Loucy (cell line): Measurements from ENCODE around the gene KIF20B.

Experiments used
- H2AFZ ChIP-seq: fragments of 200-600 bp; sonication (generic); 2 replicates; pipeline ENCODE4 v1.6.0; 2016; ENCODE audit warnings: antibody characterized with exemption, mild to moderate bottlenecking, low read length, moderate library complexity
- H3F3A ChIP-seq: fragments of 200-600 bp; 2 replicates; pipeline ENCODE4 v1.6.0; 2016; ENCODE audit warnings: antibody characterized with exemption, low read depth, mild to moderate bottlenecking
- H3K27me3 ChIP-seq: fragments of 200-600 bp; sonication (generic); 2 replicates; pipeline ENCODE4 v1.6.1; 2014; ENCODE audit warnings: low read length, mild to moderate bottlenecking; ENCODE audit not compliant: insufficient read depth, poor library complexity, severe bottlenecking
- H3K36me3 ChIP-seq: fragments of 200-600 bp; sonication (generic); 2 replicates; pipeline ENCODE4 v1.6.1; 2016; ENCODE audit warnings: low read length; ENCODE audit not compliant: insufficient read depth
- H3K4me1 ChIP-seq: fragments of 200-600 bp; sonication (generic); 2 replicates; pipeline ENCODE4 v1.5.1; 2014; ENCODE audit warnings: low read length, mild to moderate bottlenecking; ENCODE audit not compliant: insufficient read depth, poor library complexity, severe bottlenecking
- H3K4me2 ChIP-seq: fragments of 200-600 bp; sonication (generic); 2 replicates; pipeline ENCODE4 v1.6.0; 2014; ENCODE audit warnings: antibody characterized with exemption, low read length, low read depth, mild to moderate bottlenecking; ENCODE audit not compliant: poor library complexity, severe bottlenecking
- H3K4me3 ChIP-seq: fragments of 200-600 bp; sonication (generic); 2 replicates; pipeline ENCODE4 v1.5.1; 2014; ENCODE audit warnings: low read length, mild to moderate bottlenecking, mixed read lengths; ENCODE audit not compliant: poor library complexity, severe bottlenecking
- H3K79me2 ChIP-seq: fragments of 200-600 bp; sonication (generic); 2 replicates; pipeline ENCODE4 v1.6.1; 2014; ENCODE audit warnings: low read length; ENCODE audit not compliant: insufficient read depth
- H3K9ac ChIP-seq: fragments of 200-600 bp; sonication (generic); 2 replicates; pipeline ENCODE4 v1.6.0; 2014; ENCODE audit warnings: mild to moderate bottlenecking, low read depth, low read length, moderate library complexity; ENCODE audit not compliant: poor library complexity, severe bottlenecking
- H3K9me2 ChIP-seq: fragments of 200-600 bp; sonication (generic); replicated peaks from 2 replicates; pipeline ENCODE4 v1.6.1; 2016; ENCODE audit warnings: low read depth, low read length, mixed read lengths
- H3K9me3 ChIP-seq: fragments of 200-600 bp; sonication (generic); 2 replicates; pipeline ENCODE4 v1.6.1; 2014; ENCODE audit warnings: mild to moderate bottlenecking, antibody characterized with exemption, low read length, low read depth; ENCODE audit not compliant: insufficient read depth
- H4K20me1 ChIP-seq: fragments of 200-600 bp; sonication (generic); 2 replicates; pipeline ENCODE4 v1.6.0; 2014; ENCODE audit warnings: antibody characterized with exemption, low read length, mild to moderate bottlenecking; ENCODE audit not compliant: insufficient read depth, poor library complexity, severe bottlenecking
- EZH2phosphoT487 ChIP-seq: fragments of 200-600 bp; IDR thresholded peaks from 2 replicates; pipeline ENCODE4 v1.6.1; 2018; ENCODE audit warnings: antibody characterized with exemption, mild to moderate bottlenecking, moderate library complexity, borderline replicate concordance
- TF ChIP-seq, protein P1 (sequence below): fragments of 200-600 bp; sonication (generic); conservative IDR thresholded peaks from 2 replicates; pipeline ENCODE4 v1.5.1; 2014; ENCODE audit warnings: mild to moderate bottlenecking, antibody characterized with exemption, low read length

The KIF20B gene

DNA sequence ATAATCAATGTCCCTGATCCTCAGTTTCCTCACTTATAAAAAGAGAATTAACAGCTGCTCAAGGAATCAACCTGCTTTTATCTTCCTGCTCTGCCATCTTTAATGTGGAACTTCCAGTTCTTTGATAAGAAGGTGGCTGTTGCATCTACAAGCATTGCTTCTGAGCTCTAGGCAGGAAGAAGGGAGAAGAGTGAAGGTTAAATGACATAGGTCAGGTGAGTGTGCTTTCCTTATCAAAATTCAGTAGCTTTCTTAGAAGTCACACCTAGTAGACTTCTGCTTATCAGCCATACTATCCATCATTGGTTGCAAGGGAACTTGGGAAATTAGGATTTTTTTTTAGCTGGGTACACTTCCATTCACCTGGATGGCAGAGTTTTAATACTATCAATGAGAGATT is 24.0 kb upstream of the KIF20B start:
- no peaks in the 10 kb centered on the region for H4K20me1 ChIP-seq
- H2AFZ ChIP-seq, result no peak overlapping the region
- H3K4me2 ChIP-seq, result no peak overlapping the region
- no peak overlapping the region for H3K4me3 ChIP-seq
- TF ChIP-seq, protein P1, sequence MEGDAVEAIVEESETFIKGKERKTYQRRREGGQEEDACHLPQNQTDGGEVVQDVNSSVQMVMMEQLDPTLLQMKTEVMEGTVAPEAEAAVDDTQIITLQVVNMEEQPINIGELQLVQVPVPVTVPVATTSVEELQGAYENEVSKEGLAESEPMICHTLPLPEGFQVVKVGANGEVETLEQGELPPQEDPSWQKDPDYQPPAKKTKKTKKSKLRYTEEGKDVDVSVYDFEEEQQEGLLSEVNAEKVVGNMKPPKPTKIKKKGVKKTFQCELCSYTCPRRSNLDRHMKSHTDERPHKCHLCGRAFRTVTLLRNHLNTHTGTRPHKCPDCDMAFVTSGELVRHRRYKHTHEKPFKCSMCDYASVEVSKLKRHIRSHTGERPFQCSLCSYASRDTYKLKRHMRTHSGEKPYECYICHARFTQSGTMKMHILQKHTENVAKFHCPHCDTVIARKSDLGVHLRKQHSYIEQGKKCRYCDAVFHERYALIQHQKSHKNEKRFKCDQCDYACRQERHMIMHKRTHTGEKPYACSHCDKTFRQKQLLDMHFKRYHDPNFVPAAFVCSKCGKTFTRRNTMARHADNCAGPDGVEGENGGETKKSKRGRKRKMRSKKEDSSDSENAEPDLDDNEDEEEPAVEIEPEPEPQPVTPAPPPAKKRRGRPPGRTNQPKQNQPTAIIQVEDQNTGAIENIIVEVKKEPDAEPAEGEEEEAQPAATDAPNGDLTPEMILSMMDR, result no peak
- TF ChIP-seq EZH2phosphoT487, result no peak
- H3K79me2 ChIP-seq, result no peaks in the 10 kb centered on the region
- no peaks in the 10 kb centered on the region for H3K9me2 ChIP-seq
- H3K9me3 ChIP-seq, result no peaks in the 10 kb centered on the region
- H3K9ac ChIP-seq, result no peak overlapping the region
- H3K36me3 ChIP-seq, result no peaks in the 10 kb centered on the region
- H3K4me1 ChIP-seq, result no peaks in the 10 kb centered on the region
- H3K27me3 ChIP-seq, result no peaks in the 10 kb centered on the region
- no peaks in the 10 kb centered on the region for H3F3A ChIP-seq

DNA sequence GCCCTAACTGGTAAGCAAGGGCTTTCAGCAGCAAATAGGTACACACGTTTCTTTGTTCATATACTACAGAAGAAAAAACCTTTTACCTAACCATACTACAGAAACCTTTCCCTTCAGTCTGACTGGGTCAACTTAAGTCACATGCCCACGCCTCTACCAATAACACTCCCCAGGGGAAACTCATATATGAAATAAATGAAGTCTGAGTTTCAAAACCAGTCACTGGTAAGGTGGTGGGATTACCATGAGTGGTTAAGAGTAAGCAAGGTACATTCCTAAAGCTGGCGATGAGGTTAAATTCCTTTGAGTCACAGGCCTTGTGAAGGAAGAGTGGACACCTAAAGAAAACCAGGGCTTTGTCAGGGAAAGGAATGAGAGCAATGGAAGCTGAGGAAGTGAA is 21.4 kb upstream of the KIF20B start:
- Histone ChIP-seq H2AFZ (no peak overlapping the region), H4K20me1 (no peaks in the 10 kb centered on the region), H3K9me3 (no peaks in the 10 kb centered on the region), H3K36me3 (no peaks in the 10 kb centered on the region), H3K79me2 (no peaks in the 10 kb centered on the region), H3K9me2 (no peaks in the 10 kb centered on the region), H3K9ac (no peak overlapping the region), H3K4me3 (no peak overlapping the region), H3K4me1 (peaks cover 8% of the 10 kb centered on the region), H3K27me3 (no peaks in the 10 kb centered on the region), H3F3A (no peaks in the 10 kb centered on the region), H3K4me2 (no peak overlapping the region)
- TF ChIP-seq, protein P1, result no peak
- no peak for TF ChIP-seq EZH2phosphoT487

DNA sequence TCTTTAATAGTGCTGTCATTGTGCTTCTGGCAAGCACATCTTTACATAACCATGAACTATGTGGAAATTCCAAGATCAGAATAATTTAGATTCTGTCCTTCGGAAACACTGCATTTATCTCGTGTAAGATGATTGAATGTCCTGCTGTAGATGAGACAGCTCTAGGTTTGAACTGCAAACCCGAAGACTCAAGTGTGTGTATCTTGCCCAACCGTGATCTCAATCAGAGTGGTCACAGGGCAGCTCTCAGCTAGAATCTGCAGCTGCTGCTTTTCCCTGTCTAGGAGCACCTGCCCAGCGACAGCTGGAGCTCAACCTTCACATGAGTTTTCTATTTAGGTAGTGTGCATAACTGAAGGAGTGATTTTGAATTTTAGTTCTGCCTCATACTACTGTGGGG is 17.5 kb upstream of the KIF20B start:
- TF ChIP-seq EZH2phosphoT487, result no peak
- TF ChIP-seq, protein P1, result no peak
- H3K79me2 ChIP-seq, result no peaks in the 10 kb centered on the region
- H3K4me2 ChIP-seq, result no peak overlapping the region
- H3K9ac ChIP-seq, result no peak overlapping the region
- H4K20me1 ChIP-seq, result no peaks in the 10 kb centered on the region
- no peaks in the 10 kb centered on the region for H3K9me2 ChIP-seq
- H2AFZ ChIP-seq, result no peak overlapping the region
- H3K4me3 ChIP-seq, result no peak overlapping the region
- no peaks in the 10 kb centered on the region for H3K27me3 ChIP-seq
- H3K4me1 ChIP-seq, result peaks cover 24% of the 10 kb centered on the region
- H3F3A ChIP-seq, result no peaks in the 10 kb centered on the region
- no peaks in the 10 kb centered on the region for H3K9me3 ChIP-seq
- H3K36me3 ChIP-seq, result no peaks in the 10 kb centered on the region
